ENCODE data around the gene TRAT1. TPM values are rescaled to one million over a fixed set of nuclear protein-coding genes. Genes with fewer than 3 reads are reported as not detected.

TRAT1 gene
- total RNA-seq, result not detected in 2 replicates

GRCh38 chr3:108822123-108822897 lies at the start of gene TRAT1:
Gene TRAT1, plus strand, starts transcription at chr3:108822786. Its CDS starts 142 bp downstream, at chr3:108822928.
- TF ChIP-seq CTCF (IDR thresholded peaks at IDR 0.05), result no peak
- H3K4me1 Mint-ChIP-seq, result no peaks in the 10 kb centered on the region
- CTCF ChIA-PET, result no interaction called here
- H3K4me3 Mint-ChIP-seq, result no peak within 1 kb of the TSS
- intact Hi-C loops (cut with micrococcal nuclease), result no loop called here
- no peak for DNase-seq
- H3K36me3 Mint-ChIP-seq (ENCODE audit: low read depth), result no peaks in the 10 kb centered on the region
- POLR2A ChIA-PET, result no interaction called here
- H3K27ac Mint-ChIP-seq, result no peak within 1 kb of the TSS
- peaks cover 6% of the 10 kb centered on the region for H3K27me3 Mint-ChIP-seq
- no peaks in the 10 kb centered on the region for H3K9me3 Mint-ChIP-seq
- no peak for ATAC-seq (ENCODE audit: low read depth)

- POLR2A ChIA-PET, result no interaction called here
- H3K4me3 Mint-ChIP-seq, result no peak overlapping the region
- no peaks in the 10 kb centered on the region for H3K36me3 Mint-ChIP-seq (ENCODE audit: low read depth)
- DNase-seq (no peak), ATAC-seq (ENCODE audit: low read depth) (no peak)
- no peaks in the 10 kb centered on the region for H3K9me3 Mint-ChIP-seq
- H3K27me3 Mint-ChIP-seq, result peaks cover 2% of the 10 kb centered on the region
- intact Hi-C loops (cut with micrococcal nuclease), result no loop called here
- TF ChIP-seq CTCF (IDR thresholded peaks at IDR 0.05), result no peak
- CTCF ChIA-PET, result no interaction called here
- no peaks in the 10 kb centered on the region for H3K4me1 Mint-ChIP-seq
- H3K27ac Mint-ChIP-seq, result no peak overlapping the region
These were observed 46.9 kb upstream of the TRAT1 start for GRCh38 chr3:108775649-108776048.

- no peak overlapping the region for H3K27ac Mint-ChIP-seq
- peaks cover 10% of the 10 kb centered on the region for H3K27me3 Mint-ChIP-seq
- CTCF ChIA-PET, result no interaction called here
- H3K36me3 Mint-ChIP-seq (ENCODE audit: low read depth), result no peaks in the 10 kb centered on the region
- DNase-seq (no peak), ATAC-seq (ENCODE audit: low read depth) (no peak)
- intact Hi-C loops (cut with micrococcal nuclease), result no loop called here
- POLR2A ChIA-PET, result no interaction called here
- no peak overlapping the region for H3K4me3 Mint-ChIP-seq
- no peaks in the 10 kb centered on the region for H3K4me1 Mint-ChIP-seq
- no peaks in the 10 kb centered on the region for H3K9me3 Mint-ChIP-seq
- TF ChIP-seq CTCF (IDR thresholded peaks at IDR 0.05), result no peak
These were observed 43.1 kb upstream of the TRAT1 start for GRCh38 chr3:108779496-108779895.

- ATAC-seq (ENCODE audit: low read depth) (no peak), DNase-seq (no peak)
- Mint-ChIP-seq H3K9me3 (no peaks in the 10 kb centered on the region), H3K27me3 (peaks cover 13% of the 10 kb centered on the region), H3K4me1 (no peaks in the 10 kb centered on the region), H3K36me3 (ENCODE audit: low read depth) (no peaks in the 10 kb centered on the region), H3K4me3 (no peak overlapping the region), H3K27ac (no peak overlapping the region)
- CTCF ChIA-PET, result no interaction called here
- TF ChIP-seq CTCF (IDR thresholded peaks at IDR 0.05), result no peak
- POLR2A ChIA-PET, result no interaction called here
- intact Hi-C loops (cut with micrococcal nuclease), result no loop called here
These were observed 42.4 kb upstream of the TRAT1 start for GRCh38 chr3:108780235-108780634.

- no peak for ATAC-seq (ENCODE audit: low read depth)
- H3K27me3 Mint-ChIP-seq, result no peaks in the 10 kb centered on the region
- H3K9me3 Mint-ChIP-seq, result no peaks in the 10 kb centered on the region
- CTCF ChIA-PET, result no interaction called here
- no peaks in the 10 kb centered on the region for H3K4me1 Mint-ChIP-seq
- DNase-seq, result no peak
- POLR2A ChIA-PET, result no interaction called here
- intact Hi-C loops (cut with micrococcal nuclease), result no loop called here
- no peak for TF ChIP-seq CTCF (IDR thresholded peaks at IDR 0.05)
- H3K27ac Mint-ChIP-seq, result no peak overlapping the region
- H3K4me3 Mint-ChIP-seq, result no peak overlapping the region
- H3K36me3 Mint-ChIP-seq (ENCODE audit: low read depth), result no peaks in the 10 kb centered on the region
These were observed 31.1 kb upstream of the TRAT1 start for GRCh38 chr3:108791473-108791872.

Measured in activated B cell treated with CpG ODN at 0.5 μM for 24 hours (primary cell).